K562 (cell line): Measurements from ENCODE around the gene FAM50B. TPM values are rescaled to one million over a fixed set of nuclear protein-coding genes. Genes with fewer than 3 reads are reported as not detected.

Experiments
- ATAC-seq: fragments of 200-7000 bp; cut with Tn5 transposase; 3 replicates; pipeline ENCODE4 v1.9.1; 2020; ENCODE audit warnings: moderate library complexity
- BruUV-seq: library from RNA; stranded (reverse); fragments of 400-500 nt; replicated peaks from 2 replicates; lab custom pipeline; 2021; lab: Mats Ljungman, UMichigan
- CTCF ChIA-PET: fragments of 300-600 bp; formaldehyde crosslinking; extraction: SDS; loops from one replicate; lab custom pipeline; 2021; ENCODE audit warnings: low intra/inter-chr PET ratio; lab: Yijun Ruan, JAX
- POLR2A ChIA-PET: fragments of 300-600, 350-650 bp; sonication (Branson Sonifier 250); formaldehyde crosslinking; extraction: SDS; loops from one replicate; lab custom pipeline; 2021; ENCODE audit warnings: antibody characterized with exemption, inconsistent platforms; lab: Yijun Ruan, JAX
- DNase-seq, 4 experiments: peaks; one replicate each; pipeline versions ENCODE4 v3.0.0 to v3.0.0-alpha.2; 2011 to 2018; ENCODE audit warnings: low spot score in 3 of 4, mixed read lengths in 3 of 4; ENCODE audit errors: extremely low read depth in 1 of 4
- FAIRE-seq: peaks from 2 replicates; lab custom pipeline; 2011; peaks lifted over from hg19 to GRCh38; lab: Jason Lieb, UNC
- H2AFZ ChIP-seq: 2 replicates; pipeline ENCODE4 v1.6.0; 2011; ENCODE audit warnings: low read depth, low read length, control low read depth, inconsistent platforms
- H3K27ac ChIP-seq: fragments of 200-600 bp; 3 replicates; pipeline ENCODE4 v1.8.0; 2011; ENCODE audit warnings: low read depth, mild to moderate bottlenecking, control low read depth, inconsistent platforms, low read length, moderate library complexity, mixed read lengths; ENCODE audit errors: extremely low read depth
- H3K27me3 ChIP-seq, 2 experiments: fragments of 300-600 bp in 1 of 2; 2 replicates in 1 of 2; 3 replicates in 1 of 2; pipeline versions ENCODE4 v1.6.0 to v1.8.0; 2011; ENCODE audit warnings: inconsistent platforms in 2 of 2, low read length in 2 of 2, mild to moderate bottlenecking in 1 of 2, mixed read lengths in 1 of 2, moderate library complexity in 1 of 2; ENCODE audit not compliant: control insufficient read depth in 2 of 2, insufficient read depth in 2 of 2
- H3K36me3 ChIP-seq: fragments of 300-600 bp; 3 replicates; pipeline ENCODE4 v1.8.0; 2011; ENCODE audit warnings: mild to moderate bottlenecking, low read length, inconsistent platforms; ENCODE audit not compliant: control insufficient read depth, insufficient read depth
- H3K4me1 ChIP-seq, 2 experiments: fragments of 200-600 bp in 1 of 2; replicated peaks in 1 of 2; 2 replicates in 1 of 2; 3 replicates in 1 of 2; pipeline versions ENCODE4 v1.5.1 to v1.8.0; 2011; ENCODE audit warnings: inconsistent platforms in 2 of 2, low read length in 2 of 2, mild to moderate bottlenecking in 1 of 2, mixed read lengths in 1 of 2, moderate library complexity in 1 of 2; ENCODE audit not compliant: control insufficient read depth in 2 of 2, insufficient read depth in 2 of 2
- H3K4me2 ChIP-seq: 2 replicates; pipeline ENCODE4 v1.6.1; 2011; ENCODE audit warnings: low read length, control low read depth, inconsistent platforms, mixed read lengths; ENCODE audit not compliant: insufficient read depth
- H3K4me3 ChIP-seq: fragments of 200-600 bp; sonication (generic), shearing (Covaris generic); 2 replicates; pipeline ENCODE4 v1.5.1; 2016; ENCODE audit warnings: control low read depth, inconsistent platforms
- H3K79me2 ChIP-seq: fragments of 200-600 bp; 3 replicates; pipeline ENCODE4 v1.8.0; 2011; ENCODE audit warnings: low read length, inconsistent platforms; ENCODE audit not compliant: control insufficient read depth, insufficient read depth
- H3K9ac ChIP-seq, 2 experiments: 2 replicates each; pipeline versions ENCODE4 v1.6.0 to v1.6.1; 2011; ENCODE audit warnings: low read depth in 2 of 2, low read length in 2 of 2, control low read depth in 1 of 2, inconsistent platforms in 1 of 2, mild to moderate bottlenecking in 1 of 2, mixed read lengths in 1 of 2; ENCODE audit not compliant: insufficient read depth in 1 of 2
- H3K9me1 ChIP-seq: one replicate; pipeline ENCODE4 v1.6.0; 2011; ENCODE audit warnings: inconsistent platforms, mild to moderate bottlenecking, low read length, moderate library complexity; ENCODE audit not compliant: control insufficient read depth, insufficient read depth
- H3K9me3 ChIP-seq: replicated peaks from 2 replicates; pipeline ENCODE4 v1.5.1; 2011; ENCODE audit warnings: low read depth, low read length, inconsistent platforms; ENCODE audit not compliant: control insufficient read depth, insufficient read depth
- H4K20me1 ChIP-seq: replicated peaks from 2 replicates; pipeline ENCODE4 v1.6.1; 2011; ENCODE audit warnings: low read length, inconsistent platforms, mixed read lengths; ENCODE audit not compliant: control insufficient read depth, insufficient read depth
- CEBPG ChIP-seq, 3 experiments: fragments of 200-800 bp in 1 of 3; sonication (Bioruptor generic) in 1 of 3; sonication (generic) in 1 of 3; formaldehyde crosslinking in 1 of 3; IDR thresholded peaks in 2 of 3; conservative IDR thresholded peaks in 1 of 3; 2 replicates each; pipeline versions ENCODE4 v1.6.1 to v1.8.0; 2016 to 2022; ENCODE audit warnings: missing compliant biosample characterization in 2 of 3, missing genetic modification characterization in 2 of 3, mild to moderate bottlenecking in 1 of 3, missing genetic modification reagents in 1 of 3
- NR2F6 ChIP-seq: fragments of 450-650 bp; formaldehyde crosslinking; IDR thresholded peaks from 2 replicates; pipeline ENCODE4 v1.4.0; 2020; ENCODE audit warnings: mild to moderate bottlenecking
- REST ChIP-seq, 2 experiments: fragments of 450-650 bp; formaldehyde crosslinking in 1 of 2; IDR thresholded peaks; 2 replicates each; pipeline versions ENCODE4 v1.4.0 to v1.6.1; 2014 to 2020; ENCODE audit warnings: mild to moderate bottlenecking in 2 of 2, borderline replicate concordance in 1 of 2, low read depth in 1 of 2
- WGBS: fragments of 100-300 bp; shearing (Covaris generic); methylation state at CpG from one replicate; pipeline ENCODE4 v1.1.6; 2016; ENCODE audit warnings: low coverage, mixed read lengths; ENCODE audit not compliant: insufficient coverage; ENCODE audit errors: missing lambda C conversion rate; 5-methylcytosine and 5-hydroxymethylcytosine counted together
- in situ Hi-C: fragments of 300-500 bp; cut with MboI; formaldehyde crosslinking; loops from 4 replicates; pipeline ENCODE4 v1.15.0; 2018; ENCODE audit warnings: inconsistent platforms, mixed read lengths
- intact Hi-C: fragments of 100-400 bp; cut with micrococcal nuclease; formaldehyde crosslinking; loops from 2 replicates; pipeline ENCODE4 v1.14.2; 2022
- polyA plus RNA-seq, 8 experiments: library from polyadenylated mRNA; depleted of rRNA in 4 of 8; stranded (reverse) in 5 of 8; unstranded in 3 of 8; fragments of >200 nt; fragmentation: Nextera tagmentation in 2 of 8; fragmentation: Illumina TruSeq in 1 of 8; extraction: Ambion mirVana in 2 of 8; extraction: Trizol in 1 of 8; gene quantifications; 2 replicates each; pipeline versions ENCODE4 v1.2.1 to v1.2.3, GENCODE V29; 2011 to 2014; ENCODE audit warnings: inconsistent platforms in 1 of 8, missing spikeins in 1 of 8
- total RNA-seq, 7 experiments: library from RNA; depleted of rRNA in 6 of 7; stranded (reverse); fragments of >200 nt in 6 of 7; fragmentation: Illumina TruSeq in 2 of 7; extraction: Trizol in 2 of 7; gene quantifications; 2 replicates each; pipeline versions ENCODE4 v1.2.1 to v1.2.3, GENCODE V29; 2011 to 2021; ENCODE audit warnings: low replicate concordance in 1 of 7

Gene FAM50B
- total and polyA plus RNA-seq, 9 of the 15 experiments (the other 6 are each of a cell fraction or from before 2014, with no cell fraction given) = 0.09 to 0.16 (median 0.13) TPM; not detected in 6

GRCh38 chr6:3806169-3806922, 42.8 kb upstream of the FAM50B start:
- no peak for TF ChIP-seq REST (IDR thresholded peaks at IDR 0.05; ENCODE audit: borderline replicate concordance)
- TF ChIP-seq REST (CRISPR knock-in tag; IDR thresholded peaks at IDR 0.05; ENCODE audit: low read depth) = no peak
- TF ChIP-seq NR2F6 (CRISPR knock-in tag) = no peak
- no peak for TF ChIP-seq CEBPG (CRISPR knock-in tag; IDR thresholded peaks at IDR 0.05)
- TF ChIP-seq CEBPG (tag; conservative IDR thresholded peaks at IDR 0.05 in 1 of 2, IDR thresholded peaks at IDR 0.05 in 1 of 2) = no peak
- Histone ChIP-seq H4K20me1 (no peaks in the 10 kb centered on the region), H2AFZ (no peak overlapping the region), H3K27me3 (peaks cover 33 to 64% of the 10 kb centered on the region in 2 experiments), H3K9me3 (no peaks in the 10 kb centered on the region), H3K36me3 (no peaks in the 10 kb centered on the region), H3K79me2 (no peaks in the 10 kb centered on the region), H3K4me1 (no peaks in the 10 kb centered on the region), H3K9ac (no peak overlapping the region), H3K4me2 (no peak overlapping the region), H3K4me3 (no peak overlapping the region), H3K9me1 (no peaks in the 10 kb centered on the region), H3K27ac (no peak overlapping the region)
- ChIA-PET CTCF (no interaction called here), POLR2A (no interaction called here)
- DNase-seq = no peak
- in situ Hi-C loops (no loop called here), intact Hi-C loops (no loop called here)
- WGBS = 2% methylated on average over 15 of the region's 15 CpGs
- no peak for ATAC-seq
- no peak for FAIRE-seq
- no TSS peak for BruUV-seq
